DOHH2 (cell line): ENCODE measurements around the gene GPSM1.

Experiments used
- CTCF ChIP-seq: fragments of 200-600 bp; sonication (generic); IDR thresholded peaks from one replicate; pipeline ENCODE4 v1.5.1; 2014; ENCODE audit warnings: antibody characterized with exemption, mild to moderate bottlenecking, low read depth, low read length; ENCODE audit not compliant: poor library complexity, severe bottlenecking
- EZH2phosphoT487 ChIP-seq: fragments of 200-600 bp; sonication (generic); IDR thresholded peaks from 2 replicates; pipeline ENCODE4 v1.6.1; 2017; ENCODE audit warnings: borderline replicate concordance, mild to moderate bottlenecking, antibody characterized with exemption, low read length, moderate library complexity, mixed read lengths

GRCh38 chr9:136394312-136395019, 67.1 kb downstream of the GPSM1 start:
- no peak for TF ChIP-seq CTCF
- TF ChIP-seq EZH2phosphoT487, result no peak
